NCI-H2081 (cell line): ENCODE data around the gene NBEA.
A peak's percentile ranks its signal among the peaks of the same experiment; 100 is the strongest.

Experiments
- DNase-seq, 2 experiments: peaks; one replicate each; lab custom pipeline; 2025; lab: John Stamatoyannopoulos, UW

Gene NBEA

GRCh38 chr13:35475212-35475959 lies 533.3 kb downstream of the NBEA start:
- DNase-seq: no peak

GRCh38 chr13:35475960-35476943 lies 534.2 kb downstream of the NBEA start, which contains the start of gene MAB21L1:
MAB21L1 (minus strand) TSS chr13:35476689; CDS start chr13:35476138, 551 bp downstream.
- DNase-seq: no peak

- no peak for DNase-seq
These were observed 535.4 kb downstream of the NBEA start for GRCh38 chr13:35477386-35477946.

- no peak for DNase-seq
These were observed 536.4 kb downstream of the NBEA start for GRCh38 chr13:35478271-35479037.

- no peak for DNase-seq
These were observed 537.0 kb downstream of the NBEA start for GRCh38 chr13:35479038-35479492.

GRCh38 chr13:35479706-35480105 lies 537.6 kb downstream of the NBEA start:
- no peak for DNase-seq

- DNase-seq: no peak
These were observed 538.3 kb downstream of the NBEA start for GRCh38 chr13:35480346-35480745.

GRCh38 chr13:35481777-35482176 lies 539.7 kb downstream of the NBEA start:
- DNase-seq: no peak

GRCh38 chr13:35482527-35482926 lies 540.5 kb downstream of the NBEA start:
- no peak for DNase-seq

GRCh38 chr13:35483761-35484160 lies 541.7 kb downstream of the NBEA start:
- DNase-seq: no peak

GRCh38 chr13:35484384-35484783 lies 542.3 kb downstream of the NBEA start:
- no peak for DNase-seq

GRCh38 chr13:35485424-35485823 lies 543.4 kb downstream of the NBEA start:
- DNase-seq: peak; percentile 13 to 47

GRCh38 chr13:35489050-35489449 lies 547.0 kb downstream of the NBEA start:
- no peak for DNase-seq

- DNase-seq: no peak
These were observed 553.9 kb downstream of the NBEA start for GRCh38 chr13:35496006-35496405.

- DNase-seq: no peak
These were observed 554.8 kb downstream of the NBEA start for GRCh38 chr13:35496761-35497386.

GRCh38 chr13:35498231-35498630 lies 556.2 kb downstream of the NBEA start:
- no peak for DNase-seq

GRCh38 chr13:35499196-35499662 lies 557.2 kb downstream of the NBEA start:
- peak; percentile 78 to 91 for DNase-seq

- DNase-seq: peak in 1 of 2 experiments; percentile 78
These were observed 557.6 kb downstream of the NBEA start for GRCh38 chr13:35499676-35500075.

- peak in 1 of 2 experiments; percentile 44 for DNase-seq
These were observed 558.1 kb downstream of the NBEA start for GRCh38 chr13:35500144-35500543.

- DNase-seq: peak in 1 of 2 experiments; percentile 62
These were observed 559.7 kb downstream of the NBEA start for GRCh38 chr13:35501661-35502235.

- no peak for DNase-seq
These were observed 560.4 kb downstream of the NBEA start for GRCh38 chr13:35502456-35502855.
